Tongue (tissue), 2 donors: ENCODE measurements around the gene SPATA17. TPM values are rescaled to one million over a fixed set of nuclear protein-coding genes. Genes with fewer than 3 reads are reported as not detected.
"Not testable (repeated sequence)": the region's sequence is repeated elsewhere in the genome, so short reads cannot be mapped to it uniquely, and the experiment has no call there.

Source experiments
- DNase-seq: peaks from one replicate; pipeline ENCODE4 v3.0.0-alpha.2; 2015
- total RNA-seq: library from RNA; depleted of rRNA; stranded (reverse); fragments of >200 nt; gene quantifications from one replicate; pipeline ENCODE4 v1.2.3, GENCODE V29; 2014

SPATA17 gene
- total RNA-seq, 1 donor from 2014 or later, result 2.6 TPM

DNA sequence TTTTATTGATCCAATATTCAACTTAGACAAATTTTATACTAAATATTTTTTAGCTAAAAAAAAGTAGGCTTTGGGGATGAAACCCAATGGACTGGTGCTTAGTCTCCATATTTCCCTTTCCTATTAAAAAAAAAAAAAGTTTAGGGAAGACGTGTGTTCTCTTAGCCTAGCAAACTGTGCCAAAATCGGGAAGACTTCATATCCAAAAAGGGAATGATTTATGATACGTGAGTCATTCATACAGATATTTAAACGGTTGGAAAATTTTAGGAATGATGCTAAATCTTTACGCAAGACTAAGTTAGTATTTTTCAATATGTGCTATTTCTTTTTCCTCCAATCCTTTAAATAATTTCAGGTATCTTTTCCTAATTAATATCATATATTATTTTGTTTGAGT, 50.7 kb downstream of the SPATA17 start:
- no peak for DNase-seq

DNA sequence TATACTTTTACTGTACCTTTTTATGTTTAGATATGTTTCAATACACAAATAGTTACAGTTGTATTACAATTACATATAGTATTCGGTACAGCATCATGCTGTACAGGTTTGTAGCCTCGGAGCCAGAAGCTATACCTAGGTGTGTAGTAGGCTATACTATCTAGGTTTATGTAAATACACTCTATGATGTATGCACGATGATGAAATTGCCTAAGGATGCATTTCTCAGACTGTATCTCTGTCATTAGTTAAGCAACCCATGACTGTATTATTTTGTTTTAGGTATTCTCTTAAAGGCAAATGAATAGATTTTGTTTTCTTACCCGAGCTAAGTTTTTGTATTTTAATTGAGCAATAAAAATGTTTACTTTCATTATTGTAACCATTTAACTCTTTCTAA, 56.4 kb downstream of the SPATA17 start:
- DNase-seq, result no peak

DNA sequence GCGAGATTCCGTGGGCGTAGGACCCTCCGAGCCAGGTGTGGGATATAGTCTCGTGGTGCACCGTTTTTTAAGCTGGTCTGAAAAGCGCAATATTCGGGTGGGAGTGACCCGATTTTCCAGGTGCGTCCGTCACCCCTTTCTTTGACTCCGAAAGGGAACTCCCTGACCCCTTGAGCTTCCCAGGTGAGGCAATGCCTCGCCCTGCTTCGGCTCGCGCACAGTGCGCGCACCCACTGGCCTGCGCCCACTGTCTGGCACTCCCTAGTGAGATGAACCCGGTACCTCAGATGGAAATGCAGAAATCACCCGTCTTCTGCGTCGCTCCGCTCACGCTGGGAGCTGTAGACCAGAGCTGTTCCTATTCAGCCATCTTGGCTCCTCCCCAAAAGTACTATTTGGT, 65.0 kb downstream of the SPATA17 start:
- not testable (repeated sequence) for DNase-seq

DNA sequence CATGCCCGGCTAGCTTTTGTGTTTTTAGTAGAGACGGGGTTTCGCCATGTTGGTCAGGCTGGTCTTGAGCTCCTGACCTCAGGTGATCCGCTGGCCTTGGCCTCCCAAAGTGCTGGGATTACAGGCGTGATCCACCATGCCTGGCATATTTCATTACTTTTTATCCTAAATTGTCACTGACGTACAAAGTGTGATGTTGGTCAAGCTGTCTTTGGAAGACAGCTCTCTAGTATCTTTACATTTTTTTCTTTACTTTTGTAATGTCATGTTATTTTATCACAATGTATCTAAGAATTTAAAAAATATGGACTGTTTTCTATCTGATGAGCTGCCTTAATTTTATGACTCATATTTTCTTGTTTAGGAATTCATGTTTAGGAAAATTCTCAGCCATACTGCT, 72.2 kb downstream of the SPATA17 start:
- DNase-seq, result no peak

DNA sequence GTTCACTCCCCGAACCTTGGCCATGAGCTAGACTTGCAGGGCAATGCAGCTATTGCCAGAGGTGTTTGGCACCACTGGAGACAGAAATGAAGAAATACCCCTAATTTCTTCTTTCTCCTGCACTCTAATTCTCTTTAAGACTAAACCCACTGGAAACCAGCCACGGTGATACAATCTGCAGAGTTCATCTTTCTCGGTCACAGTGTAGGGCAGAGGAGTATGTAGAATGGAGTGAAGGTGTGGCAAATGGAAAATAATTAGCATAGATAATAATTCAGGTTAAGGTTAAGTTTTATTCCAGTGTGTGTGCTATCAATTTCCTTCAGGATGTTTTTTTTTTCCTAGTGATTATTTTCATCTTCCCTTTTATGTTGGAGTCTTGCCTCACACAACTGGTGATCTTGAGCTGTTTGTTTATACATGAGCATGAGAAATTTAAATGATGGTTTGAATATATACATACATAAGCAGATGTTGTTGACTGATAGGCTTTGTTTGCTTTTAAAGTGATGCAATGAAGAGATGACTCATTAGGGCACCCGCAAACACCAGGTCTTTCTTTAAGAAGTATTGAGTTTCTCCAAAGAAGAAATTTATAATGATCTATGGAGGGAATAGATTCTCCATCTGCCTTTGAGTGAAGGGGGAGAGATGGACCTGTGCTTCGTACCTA, 81.9 kb downstream of the SPATA17 start:
- DNase-seq, result no peak

DNA sequence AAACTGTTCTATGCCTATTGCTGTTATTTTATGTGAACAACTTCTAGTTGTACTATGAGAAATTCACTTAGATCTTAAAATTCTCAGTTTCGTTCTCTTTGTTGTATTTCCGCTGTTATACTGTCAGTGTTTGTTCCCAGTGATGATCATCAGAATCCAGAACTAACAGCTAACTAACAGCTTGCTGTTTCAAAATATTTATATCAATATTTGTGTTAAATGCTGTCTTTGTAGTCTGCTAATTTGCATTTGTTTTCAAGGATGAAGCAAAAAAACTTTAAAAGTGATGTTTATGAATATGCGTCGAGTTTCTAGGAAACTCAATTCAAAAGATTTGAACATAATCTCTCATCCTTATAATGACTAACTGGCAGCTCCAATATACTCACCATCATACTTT, 84.5 kb downstream of the SPATA17 start:
- DNase-seq, result no peak

DNA sequence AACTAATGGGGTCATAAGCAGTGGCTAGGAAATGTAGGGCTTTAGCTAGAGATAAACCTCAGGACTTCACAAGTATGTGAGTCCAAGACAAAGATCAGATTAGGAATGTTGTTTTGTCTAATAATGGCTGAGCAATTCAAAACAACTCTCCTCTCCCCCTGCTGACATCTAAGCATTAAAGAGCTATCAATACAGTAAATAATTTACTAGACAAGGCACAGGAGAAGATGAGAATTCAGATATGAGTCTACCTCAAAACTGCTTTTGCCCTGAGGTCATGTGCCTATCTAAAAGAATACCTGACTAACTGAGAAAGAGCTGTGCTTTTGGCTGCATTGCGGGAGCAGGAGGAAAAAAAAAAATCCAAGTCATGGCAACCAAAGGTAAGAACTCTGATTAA, 86.8 kb downstream of the SPATA17 start:
- no peak for DNase-seq

DNA sequence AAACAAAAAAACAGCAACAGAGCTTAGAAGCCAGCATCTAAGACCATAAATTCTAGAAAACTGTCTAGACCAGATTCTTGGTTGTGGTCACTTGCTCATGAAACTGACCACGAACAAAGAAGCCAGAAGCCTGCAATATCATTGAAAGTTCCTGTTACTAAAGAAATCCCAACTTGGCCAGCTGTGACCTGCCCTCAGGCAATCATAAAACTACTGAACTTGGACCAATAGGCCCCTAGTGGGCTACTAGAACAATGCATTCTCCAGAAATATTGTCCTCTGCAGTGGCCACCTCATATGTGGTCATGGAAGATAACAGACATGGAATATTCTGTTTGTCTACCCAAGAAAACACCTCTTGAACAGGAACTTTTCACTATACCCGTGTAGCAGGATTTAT, 87.7 kb downstream of the SPATA17 start:
- DNase-seq, result no peak

DNA sequence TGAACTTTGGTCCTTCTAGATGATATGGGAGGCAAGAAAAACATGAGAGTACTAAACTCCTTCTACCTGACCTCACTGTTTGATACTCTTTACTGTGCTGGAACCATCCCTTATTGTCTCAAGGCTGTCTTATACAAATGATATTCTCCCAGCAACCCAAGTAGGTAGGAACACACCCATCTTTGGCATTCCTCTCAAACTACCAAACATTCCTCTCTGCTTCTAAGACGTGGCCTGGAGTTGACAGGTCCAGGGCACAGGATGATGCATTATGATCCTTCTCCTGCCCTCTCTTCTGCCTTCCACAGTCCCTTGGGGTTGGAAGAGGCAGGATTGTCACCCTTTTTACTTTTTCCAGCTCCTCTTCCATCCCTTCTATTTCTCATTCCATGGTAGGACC, 90.5 kb downstream of the SPATA17 start:
- no peak for DNase-seq

DNA sequence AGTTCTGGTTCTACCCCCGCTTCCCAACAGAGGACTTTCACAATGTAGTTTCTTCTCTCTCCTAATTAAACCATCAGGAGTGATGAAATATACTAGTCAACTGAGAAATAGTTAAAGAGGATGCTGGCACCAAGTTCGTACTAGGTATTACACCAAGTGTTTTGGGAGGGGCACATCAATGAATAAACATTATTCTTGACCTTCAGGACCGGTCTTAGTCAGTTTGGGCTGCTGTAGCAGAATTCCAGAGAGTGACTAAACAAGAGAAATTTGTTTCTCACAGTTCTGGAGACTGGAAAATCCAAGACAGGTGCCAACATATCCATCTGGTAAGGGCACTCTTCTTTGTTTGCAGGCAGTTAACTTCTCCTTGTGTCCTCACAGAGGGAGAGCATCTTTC, 103.8 kb downstream of the SPATA17 start:
- no peak for DNase-seq

DNA sequence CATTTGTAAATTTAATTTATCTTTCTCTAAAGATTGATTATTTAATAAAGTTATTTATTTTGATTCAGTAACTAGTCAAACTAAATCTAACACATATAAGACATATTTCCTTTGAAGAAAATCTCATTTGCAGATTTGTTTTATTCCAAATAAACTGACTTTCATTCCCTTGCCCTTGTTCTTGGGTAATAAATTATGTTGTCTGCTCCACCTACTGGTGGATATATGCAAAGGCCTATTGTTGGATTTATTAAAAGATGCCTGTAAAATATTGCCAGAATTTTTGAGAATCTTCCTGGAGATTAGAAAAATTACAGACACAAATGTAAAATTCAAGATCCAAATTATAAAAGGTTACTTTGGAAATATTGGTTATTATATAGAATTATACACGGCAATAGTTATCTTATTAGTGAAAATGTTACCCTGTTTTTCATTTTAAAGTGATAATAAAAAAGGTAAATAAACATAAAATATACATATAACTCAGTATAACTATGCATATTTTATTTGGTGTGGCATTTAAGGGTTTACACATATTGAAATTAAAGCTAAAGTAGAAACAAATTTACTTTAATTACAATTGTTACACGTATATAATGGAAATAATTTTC, 116.1 kb downstream of the SPATA17 start:
- peak; percentile 55 for DNase-seq

DNA sequence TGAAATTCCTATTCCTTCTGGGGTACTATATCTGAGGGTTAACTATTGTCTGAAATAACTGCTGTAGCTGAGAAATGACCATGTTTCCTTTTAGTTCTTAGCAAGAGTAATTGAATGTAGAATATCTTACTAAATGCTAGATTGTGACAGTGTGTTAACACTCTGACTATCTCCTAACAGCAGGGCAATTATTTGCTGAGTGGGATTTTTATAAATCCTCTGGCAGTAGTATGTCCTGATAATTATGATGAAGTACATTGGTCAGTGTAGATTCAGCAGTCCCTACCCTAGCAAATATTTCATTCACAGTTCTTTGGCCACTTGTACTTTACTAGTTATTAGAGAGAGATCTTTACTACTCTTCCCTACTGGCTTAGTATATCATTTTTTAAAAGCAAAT, 138.6 kb downstream of the SPATA17 start:
- no peak for DNase-seq

DNA sequence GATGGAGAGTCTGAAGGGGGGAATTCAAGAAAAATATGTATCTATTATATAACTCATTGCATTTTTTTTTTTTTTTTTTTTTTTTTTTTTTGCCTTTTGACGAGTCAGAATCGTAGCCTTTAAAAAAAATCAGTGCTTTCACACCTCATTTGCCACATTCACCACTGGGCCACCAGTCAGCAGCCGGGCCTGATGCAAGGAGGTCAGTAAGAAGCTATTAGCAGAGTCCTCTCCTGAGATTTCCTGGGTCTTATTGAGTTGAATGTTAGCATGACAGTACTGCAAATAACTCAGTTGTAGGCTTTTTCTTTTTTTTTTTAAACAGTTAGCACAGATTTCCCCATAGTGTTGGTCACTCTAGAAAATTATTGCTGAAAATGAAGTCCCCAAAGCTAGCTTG, 139.8 kb downstream of the SPATA17 start:
- DNase-seq, result no peak

DNA sequence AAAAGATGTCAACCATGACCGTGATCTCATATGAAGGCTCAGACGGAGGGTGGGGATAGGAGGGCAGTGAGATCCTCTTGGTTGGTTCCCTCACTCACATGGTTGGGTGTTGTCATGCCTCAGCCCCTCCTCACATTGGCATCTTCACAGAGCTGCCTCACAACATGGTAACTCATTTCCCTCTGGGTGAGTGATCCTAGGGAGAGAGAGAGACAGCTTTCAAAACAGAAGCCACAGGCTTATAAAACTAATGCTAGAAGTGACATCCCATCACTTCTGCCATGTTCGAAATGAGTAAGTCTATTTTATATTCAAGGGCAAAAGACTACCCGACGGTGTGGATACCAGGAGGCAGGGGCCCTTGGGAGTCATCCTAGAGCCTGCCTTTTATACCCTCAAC, 145.5 kb downstream of the SPATA17 start:
- no peak for DNase-seq

DNA sequence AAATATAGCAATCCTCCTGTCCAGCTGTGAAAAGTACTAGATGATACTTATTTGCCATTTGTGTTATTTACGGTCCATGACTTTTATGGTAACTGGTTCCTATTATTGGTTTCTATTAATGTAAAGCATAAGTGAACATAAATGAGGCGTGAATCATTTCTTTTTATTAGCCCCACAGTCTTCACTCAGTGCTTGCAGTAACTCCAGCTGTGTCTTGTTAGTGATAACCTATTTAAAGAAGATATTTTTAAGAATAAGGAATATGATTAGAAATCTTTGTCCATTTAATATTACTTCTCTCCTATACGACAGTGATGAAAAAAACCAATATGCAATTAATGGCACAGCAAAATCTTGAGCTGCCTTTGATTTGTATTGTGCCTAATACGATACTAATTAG, 149.9 kb downstream of the SPATA17 start:
- no peak for DNase-seq

DNA sequence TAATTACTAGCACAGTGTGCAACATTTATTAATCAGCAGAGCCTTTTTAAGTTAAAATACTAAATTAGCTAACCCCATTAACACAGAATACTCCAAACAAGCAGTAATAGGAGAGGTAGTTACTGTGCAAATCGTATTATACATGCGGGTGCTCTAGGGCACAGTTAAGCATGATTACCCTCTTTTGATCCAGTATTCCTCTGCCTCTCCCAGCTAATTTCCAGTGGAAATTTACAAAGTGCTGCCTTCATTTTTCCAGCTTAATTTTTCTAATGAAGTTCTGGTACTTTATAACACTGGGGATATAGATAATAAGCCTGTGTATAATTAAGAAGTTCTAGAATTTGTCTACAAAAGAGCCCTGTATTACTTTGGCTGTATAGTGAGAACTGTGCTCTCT, 159.9 kb downstream of the SPATA17 start:
- DNase-seq, result no peak

DNA sequence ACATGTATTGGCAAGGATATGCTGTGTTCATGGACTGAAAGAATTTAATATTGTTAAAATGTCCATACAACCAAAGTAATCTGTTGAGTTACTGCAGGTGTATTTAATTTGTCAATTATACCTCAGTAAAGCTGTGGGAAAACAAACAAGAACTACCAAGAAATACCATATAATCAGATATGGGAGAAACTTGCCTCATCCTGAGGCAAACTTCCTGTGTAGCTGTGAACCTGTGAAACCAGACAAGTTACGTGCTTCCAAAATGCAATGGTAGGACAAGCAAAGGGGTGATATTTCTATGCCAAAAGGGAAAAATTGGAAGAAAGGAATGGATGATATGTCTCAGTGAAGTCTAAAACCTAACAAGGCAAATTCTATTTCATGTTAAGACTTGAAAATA, 174.6 kb downstream of the SPATA17 start:
- no peak for DNase-seq

DNA sequence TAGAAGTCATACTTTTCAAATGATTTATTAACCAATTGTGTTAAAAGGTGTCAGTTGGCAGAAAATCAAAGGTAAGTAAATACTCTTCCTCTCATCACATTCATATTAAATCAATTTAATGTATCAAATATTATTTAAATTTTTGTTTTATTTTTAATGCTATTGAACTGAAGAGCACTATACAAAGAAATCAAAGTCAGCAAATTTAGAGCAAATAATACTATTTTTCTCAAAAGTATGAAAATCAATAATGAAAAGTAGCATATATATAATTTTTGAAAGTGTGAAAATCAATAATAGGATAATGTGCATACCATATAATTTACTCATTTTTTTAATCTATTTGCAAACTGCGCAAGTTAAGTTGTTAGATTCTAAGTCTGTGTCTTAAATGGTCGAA, 181.0 kb downstream of the SPATA17 start:
- no peak for DNase-seq

DNA sequence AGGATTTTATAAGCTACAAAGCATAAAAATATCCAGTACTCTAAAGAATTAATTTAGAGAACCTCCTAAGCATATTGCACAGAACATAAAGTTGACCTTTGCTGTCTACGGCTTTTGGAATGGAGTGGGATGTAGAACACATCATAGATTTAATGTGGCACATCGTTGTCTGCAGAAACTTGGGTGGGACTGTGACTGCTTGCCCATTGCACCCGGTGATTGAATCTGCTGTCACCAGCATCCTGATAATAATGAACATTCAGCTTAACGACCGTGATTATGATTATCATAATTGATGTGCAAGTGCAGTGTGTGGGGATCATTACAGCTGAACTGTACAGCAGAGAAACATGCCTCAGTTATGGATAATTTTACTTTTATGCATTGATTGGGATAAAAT, 181.9 kb downstream of the SPATA17 start:
- no peak for DNase-seq

DNA sequence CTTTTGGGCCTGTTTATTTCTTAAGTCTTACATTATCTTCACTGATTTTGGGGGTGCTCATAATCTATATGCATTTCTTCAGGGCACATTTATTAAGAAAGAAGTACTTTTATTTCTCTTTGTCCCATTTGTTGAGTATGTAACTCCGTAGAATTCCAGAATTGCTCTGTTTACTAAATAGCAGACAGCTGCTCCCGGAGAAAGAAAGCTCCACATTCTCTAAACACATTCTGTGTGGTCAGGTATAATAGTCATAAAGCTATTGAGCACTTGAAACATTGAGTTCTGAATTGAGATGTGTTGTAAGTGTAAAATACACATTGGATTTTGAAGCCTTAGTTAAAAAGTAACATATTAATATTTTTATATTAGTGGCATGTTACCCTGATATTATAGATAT, 206.5 kb downstream of the SPATA17 start:
- no peak for DNase-seq

DNA sequence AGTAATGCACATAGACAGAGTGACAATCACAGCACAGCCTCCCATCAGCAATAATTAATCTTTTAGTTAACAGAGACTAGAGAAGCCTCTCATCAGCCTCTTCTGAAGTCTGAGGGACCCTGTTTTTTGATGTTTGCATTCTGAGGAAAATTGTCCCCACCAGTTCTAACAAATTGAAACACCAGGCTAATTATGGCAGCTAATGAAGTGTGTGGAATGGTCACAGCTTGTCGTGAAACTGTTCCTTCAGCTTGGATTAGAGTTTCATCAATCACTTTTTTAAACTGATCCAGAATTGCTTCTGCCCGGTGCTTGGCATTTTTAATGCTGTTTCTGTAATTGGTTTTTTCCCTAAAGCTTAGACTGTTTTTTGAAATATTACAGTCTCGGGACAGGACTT, 208.0 kb downstream of the SPATA17 start:
- DNase-seq, result no peak

DNA sequence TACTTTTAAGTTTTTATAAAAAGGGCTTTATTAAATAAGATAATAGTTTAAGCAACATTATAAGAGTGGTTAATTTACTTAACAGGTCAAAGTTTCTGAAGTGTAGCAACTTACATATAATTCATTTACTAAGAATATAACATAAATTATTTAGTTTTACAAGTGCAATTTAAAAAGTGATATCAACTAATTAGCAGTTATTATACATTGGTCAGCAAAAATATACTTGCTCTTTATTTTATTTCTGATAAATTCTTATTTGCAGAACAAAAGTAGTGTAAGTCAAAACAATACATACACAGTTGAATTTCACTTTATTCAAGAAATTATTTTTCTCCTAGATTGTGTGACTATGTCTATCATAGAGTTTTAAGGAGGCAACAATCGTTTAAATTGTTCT, 215.6 kb downstream of the SPATA17 start:
- DNase-seq, result no peak

DNA sequence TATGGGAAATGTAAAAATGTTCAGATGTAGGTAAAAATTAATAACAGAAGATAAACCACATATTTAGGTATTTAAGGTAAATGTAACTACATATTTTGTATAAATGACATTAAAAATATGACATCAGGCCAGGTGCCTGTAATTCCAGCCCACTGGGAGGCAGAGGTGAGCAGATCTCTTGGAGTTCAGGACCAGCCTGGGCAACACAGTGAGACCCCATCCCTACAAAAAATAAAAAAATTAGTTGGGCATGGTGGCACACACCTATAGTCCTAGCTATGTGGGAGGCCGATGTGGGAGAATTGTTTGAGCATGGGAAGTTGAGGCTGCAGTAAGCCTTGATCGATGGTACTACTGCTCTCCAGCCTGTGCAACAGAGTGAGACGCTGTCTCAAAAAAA, 216.5 kb downstream of the SPATA17 start:
- no peak for DNase-seq

DNA sequence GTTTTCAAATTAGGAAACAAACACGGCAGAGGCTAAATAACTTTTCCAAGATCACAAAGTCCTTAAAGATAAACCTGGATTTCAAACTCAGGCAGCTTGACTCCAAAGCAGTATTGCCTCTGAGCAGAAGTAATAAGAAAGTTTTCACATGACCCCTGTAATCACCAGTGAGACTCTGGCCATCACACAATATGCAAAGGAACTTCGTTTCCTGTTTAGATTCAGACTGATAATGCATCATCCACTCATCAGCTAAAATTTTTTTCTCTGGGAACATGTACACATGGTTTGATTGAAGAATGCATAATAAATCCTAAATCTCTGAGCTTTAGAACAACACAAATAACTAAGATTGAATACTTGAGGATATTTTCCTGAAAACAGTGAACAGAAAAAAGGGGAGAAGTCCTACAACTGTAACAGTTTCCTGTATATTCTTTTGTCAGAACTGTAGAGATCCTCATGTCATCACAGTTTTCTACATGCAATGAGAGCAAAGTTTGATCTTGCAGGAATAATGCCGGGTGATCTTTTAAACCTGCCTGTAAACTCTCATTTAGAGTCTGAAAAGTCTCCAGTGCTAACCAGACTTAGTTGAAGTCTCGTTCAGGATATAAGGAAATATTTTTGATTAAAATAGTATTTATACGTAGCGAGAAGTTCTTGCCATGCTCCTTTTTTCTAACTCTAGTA, 225.3 kb downstream of the SPATA17 start:
- no peak for DNase-seq
